GM23338 (cell line): ENCODE data around the gene AVPR2. TPM values are rescaled to one million over a fixed set of nuclear protein-coding genes. Genes with fewer than 3 reads are reported as not detected.

ENCODE experiments used
- ATAC-seq: fragments of 200-7000 bp; cut with Tn5 transposase; 3 replicates; pipeline ENCODE4 v1.9.1; 2020
- DNase-seq: peaks from one replicate; pipeline ENCODE4 v3.0.0-alpha.2; 2015; ENCODE audit warnings: low spot score
- H2AFZ ChIP-seq: fragments of 200-600 bp; sonication (generic); 2 replicates; pipeline ENCODE4 v1.8.0; 2016; ENCODE audit warnings: antibody characterized with exemption, mild to moderate bottlenecking, moderate library complexity
- H3F3A ChIP-seq: fragments of 200-600 bp; sonication (generic); replicated peaks from 2 replicates; pipeline ENCODE4 v1.8.0; 2017; ENCODE audit warnings: antibody characterized with exemption, mixed run types, low read depth
- H3K27ac ChIP-seq: fragments of 200-600 bp; sonication (generic); 2 replicates; pipeline ENCODE4 v1.6.1; 2016; ENCODE audit warnings: low read depth
- H3K27me3 ChIP-seq: fragments of 200-600 bp; sonication (generic); 2 replicates; pipeline ENCODE4 v1.8.0; 2016; ENCODE audit warnings: mild to moderate bottlenecking, mixed run types, moderate library complexity; ENCODE audit not compliant: insufficient read depth
- H3K36me3 ChIP-seq: fragments of 200-600 bp; sonication (generic); 2 replicates; pipeline ENCODE4 v1.8.0; 2016; ENCODE audit warnings: mild to moderate bottlenecking; ENCODE audit not compliant: insufficient read depth
- H3K4me1 ChIP-seq: fragments of 200-600 bp; sonication (generic); 2 replicates; pipeline ENCODE4 v1.8.0; 2016; ENCODE audit warnings: mild to moderate bottlenecking, moderate library complexity; ENCODE audit not compliant: insufficient read depth
- H3K4me2 ChIP-seq: fragments of 200-600 bp; sonication (generic); 2 replicates; pipeline ENCODE4 v1.7.1; 2017; ENCODE audit warnings: mixed run types
- H3K4me3 ChIP-seq: fragments of 200-600 bp; sonication (generic); 2 replicates; pipeline ENCODE4 v1.6.1; 2016; ENCODE audit warnings: mixed run types
- H3K79me2 ChIP-seq: fragments of 200-600 bp; sonication (generic); replicated peaks from 2 replicates; pipeline ENCODE4 v1.8.0; 2017; ENCODE audit warnings: mild to moderate bottlenecking; ENCODE audit not compliant: insufficient read depth
- H3K9me2 ChIP-seq: fragments of 200-600 bp; sonication (generic); 2 replicates; pipeline ENCODE4 v1.8.0; 2017; ENCODE audit not compliant: insufficient read depth
- H4K20me1 ChIP-seq: fragments of 200-600 bp; sonication (generic); replicated peaks from 2 replicates; pipeline ENCODE4 v1.8.0; 2017; ENCODE audit warnings: mild to moderate bottlenecking; ENCODE audit not compliant: insufficient read depth
- H3K27ac Mint-ChIP-seq: 2 replicates; pipeline ENCODE4 v1.8.0; 2020; ENCODE audit warnings: inconsistent platforms, mild to moderate bottlenecking, moderate library complexity, mixed read lengths
- H3K27me3 Mint-ChIP-seq: 3 replicates; pipeline ENCODE4 v1.8.0; 2022; ENCODE audit warnings: low read depth, mild to moderate bottlenecking, moderate library complexity, mixed read lengths, inconsistent platforms; ENCODE audit not compliant: insufficient read depth, poor library complexity
- H3K36me3 Mint-ChIP-seq: 3 replicates; pipeline ENCODE4 v1.8.0; 2021; ENCODE audit warnings: low read depth, mild to moderate bottlenecking, inconsistent platforms, moderate library complexity, mixed read lengths
- H3K4me1 Mint-ChIP-seq: 3 replicates; pipeline ENCODE4 v1.8.0; 2020; ENCODE audit warnings: mild to moderate bottlenecking, inconsistent platforms, mixed read lengths
- H3K4me3 Mint-ChIP-seq: 3 replicates; pipeline ENCODE4 v1.8.0; 2021; ENCODE audit warnings: moderate library complexity, mild to moderate bottlenecking, inconsistent platforms, mixed read lengths
- H3K9me3 Mint-ChIP-seq: 3 replicates; pipeline ENCODE4 v1.8.0; 2020; ENCODE audit warnings: moderate library complexity, mild to moderate bottlenecking, inconsistent platforms, mixed read lengths
- CREB1 ChIP-seq: fragments of 250-450 bp; sonication (Bioruptor Pico); IDR thresholded peaks from 2 replicates; pipeline ENCODE4 v1.5.0; 2020; ENCODE audit warnings: low read depth, mild to moderate bottlenecking, moderate library complexity
- NANOG ChIP-seq: IDR thresholded peaks from 2 replicates; pipeline ENCODE4 v1.6.1; 2016; ENCODE audit warnings: antibody characterized with exemption, borderline replicate concordance
- ZNF331 ChIP-seq: fragments of 250-450 bp; sonication (Bioruptor Pico); IDR thresholded peaks from 2 replicates; pipeline ENCODE4 v1.5.0; 2020; ENCODE audit warnings: low read depth, mild to moderate bottlenecking, moderate library complexity
- polyA plus RNA-seq: library from polyadenylated mRNA; unstranded; fragments of >200 nt; fragmentation: Nextera tagmentation; extraction: Ambion mirVana; gene quantifications from 2 replicates; pipeline ENCODE4 v1.2.1, GENCODE V29; 2016
- total RNA-seq: library from RNA; depleted of rRNA; stranded (reverse); fragments of >200 nt; shearing (Covaris generic); gene quantifications from 2 replicates; pipeline ENCODE4 v1.2.3, GENCODE V29; 2014; rRNA removed

AVPR2 gene
- total and polyA plus RNA-seq, 2 experiments from 2014 or later, result not detected

DNA sequence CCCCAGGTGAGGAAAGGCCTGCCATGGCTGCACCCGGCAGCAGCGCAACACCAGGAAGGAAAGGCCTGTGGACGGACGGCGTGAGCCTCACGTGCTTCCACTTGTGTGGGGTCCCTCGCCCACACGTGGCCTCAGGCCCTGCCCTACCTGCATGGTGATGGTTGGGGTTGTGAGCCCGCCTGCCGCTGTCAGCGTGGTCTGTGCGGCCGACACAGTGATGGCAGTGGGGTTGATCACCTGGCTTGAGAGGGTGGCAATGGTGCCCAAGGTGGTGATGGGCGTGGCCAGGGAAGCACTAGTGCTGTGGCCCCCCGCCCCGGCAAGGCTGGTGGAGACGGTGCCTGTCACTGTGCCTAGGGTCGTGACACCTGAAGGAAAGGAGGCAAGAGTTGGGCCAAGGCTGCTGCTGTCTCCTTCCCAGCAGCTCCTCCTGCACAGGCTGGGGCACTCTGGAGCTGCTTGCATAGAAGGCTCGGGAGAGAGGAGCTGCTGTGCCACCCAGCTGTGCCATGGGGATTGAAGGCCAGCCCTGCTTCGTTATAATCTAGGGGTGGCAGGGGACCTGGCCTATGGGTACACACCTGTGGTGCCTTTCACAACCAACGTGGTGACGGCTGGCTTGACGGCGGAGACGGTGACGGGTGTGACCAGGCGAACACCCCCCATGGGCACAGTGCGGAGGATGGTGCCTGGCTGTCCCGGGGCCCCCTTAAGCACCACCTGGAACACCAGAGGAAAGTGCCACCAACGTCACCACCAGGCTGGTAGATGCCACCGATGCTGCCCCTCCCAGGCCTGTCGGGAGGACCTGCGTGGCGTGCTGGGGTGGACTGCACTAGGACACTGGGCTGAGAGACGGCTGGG lies 51.8 kb downstream of the AVPR2 start:
- H3K36me3 ChIP-seq, result no peaks in the 10 kb centered on the region; the same call in 1 of the 2 replicates
- peaks cover 80% of the 10 kb centered on the region for H3K36me3 Mint-ChIP-seq
- no peaks in the 10 kb centered on the region for H4K20me1 ChIP-seq
- no peak for DNase-seq
- no peaks in the 10 kb centered on the region; the same call in 1 of the 2 replicates for H3K79me2 ChIP-seq
- H3K4me2 ChIP-seq, result no peak overlapping the region
- no peaks in the 10 kb centered on the region for H3K9me3 Mint-ChIP-seq
- TF ChIP-seq CREB1 (CRISPR knock-in tag) (no peak), ZNF331 (CRISPR knock-in tag) (no peak), NANOG (no peak)
- no peaks in the 10 kb centered on the region for H3K27me3 ChIP-seq
- no peaks in the 10 kb centered on the region for H3K9me2 ChIP-seq
- H3K27ac ChIP-seq, result no peak overlapping the region
- no peak overlapping the region for H2AFZ ChIP-seq
- no peaks in the 10 kb centered on the region for H3K4me1 Mint-ChIP-seq
- no peak overlapping the region for H3K27ac Mint-ChIP-seq
- H3K4me3 ChIP-seq, result no peak overlapping the region
- no peaks in the 10 kb centered on the region for H3K4me1 ChIP-seq
- H3K27me3 Mint-ChIP-seq, result peaks cover 7% of the 10 kb centered on the region
- no peak for ATAC-seq
- no peaks in the 10 kb centered on the region for H3F3A ChIP-seq
- H3K4me3 Mint-ChIP-seq, result no peak overlapping the region

Other genes with a start within 250 kb of the AVPR2 start
- 5.4 and 11.9 TPM in 2 replicates for gene PNCK, start 230.9 kb upstream of the AVPR2 start, total RNA-seq
- 3.0 and 3.5 TPM in 2 replicates for gene PNCK, start 230.9 kb upstream of the AVPR2 start, polyA plus RNA-seq
- 61.9 and 68.6 TPM in 2 replicates for gene SLC6A8, start 216.7 kb upstream of the AVPR2 start, total RNA-seq
- gene SLC6A8, start 216.7 kb upstream of the AVPR2 start, polyA plus RNA-seq, result 19.5 and 22.2 TPM in 2 replicates
- gene BCAP31, start 180.3 kb upstream of the AVPR2 start, total RNA-seq, result 85.0 and 104 TPM in 2 replicates
- 136 and 145 TPM in 2 replicates for gene BCAP31, start 180.3 kb upstream of the AVPR2 start, polyA plus RNA-seq
- gene ABCD1, start 179.8 kb upstream of the AVPR2 start, total RNA-seq, result 4.0 and 8.9 TPM in 2 replicates
- 2.4 and 2.9 TPM in 2 replicates for gene ABCD1, start 179.8 kb upstream of the AVPR2 start, polyA plus RNA-seq
- 3.2 and 4.1 TPM in 2 replicates for gene PLXNB3, start 140.4 kb upstream of the AVPR2 start, total RNA-seq
- gene PLXNB3, start 140.4 kb upstream of the AVPR2 start, polyA plus RNA-seq, result 0.30 and 0.70 TPM in 2 replicates
- gene SRPK3, start 123.6 kb upstream of the AVPR2 start, total RNA-seq, result 0.23 TPM in 1 of 2 replicates, not detected in the other
- 0.15 and 0.19 TPM in 2 replicates for gene SRPK3, start 123.6 kb upstream of the AVPR2 start, polyA plus RNA-seq
- 43.0 and 49.0 TPM in 2 replicates for gene IDH3G, start 110.3 kb upstream of the AVPR2 start, total RNA-seq
- 41.4 and 45.5 TPM in 2 replicates for gene IDH3G, start 110.3 kb upstream of the AVPR2 start, polyA plus RNA-seq
- gene SSR4, start 110.0 kb upstream of the AVPR2 start, total RNA-seq, result 107 and 168 TPM in 2 replicates
- gene SSR4, start 110.0 kb upstream of the AVPR2 start, polyA plus RNA-seq, result 352 and 404 TPM in 2 replicates
- 194 and 230 TPM in 2 replicates for gene PDZD4, start 74.1 kb upstream of the AVPR2 start, total RNA-seq
- gene PDZD4, start 74.1 kb upstream of the AVPR2 start, polyA plus RNA-seq, result 30.5 and 34.5 TPM in 2 replicates
- 27.6 and 29.2 TPM in 2 replicates for gene L1CAM, start 18.5 kb upstream of the AVPR2 start, total RNA-seq
- gene L1CAM, start 18.5 kb upstream of the AVPR2 start, polyA plus RNA-seq, result 7.4 and 7.8 TPM in 2 replicates
- 57.8 and 59.5 TPM in 2 replicates for gene ARHGAP4, start 21.6 kb downstream of the AVPR2 start, total RNA-seq
- gene ARHGAP4, start 21.6 kb downstream of the AVPR2 start, polyA plus RNA-seq, result 21.2 and 21.5 TPM in 2 replicates
- gene NAA10, start 30.4 kb downstream of the AVPR2 start, total RNA-seq, result 112 and 136 TPM in 2 replicates
- 140 and 145 TPM in 2 replicates for gene NAA10, start 30.4 kb downstream of the AVPR2 start, polyA plus RNA-seq
- 8.6 and 10.3 TPM in 2 replicates for gene RENBP, start 40.0 kb downstream of the AVPR2 start, total RNA-seq
- gene RENBP, start 40.0 kb downstream of the AVPR2 start, polyA plus RNA-seq, result 1.5 and 2.0 TPM in 2 replicates
- gene HCFC1, start 67.1 kb downstream of the AVPR2 start, total RNA-seq, result 169 and 188 TPM in 2 replicates
- 33.0 and 33.2 TPM in 2 replicates for gene HCFC1, start 67.1 kb downstream of the AVPR2 start, polyA plus RNA-seq
- 4.4 and 9.7 TPM in 2 replicates for gene TMEM187, start 68.1 kb downstream of the AVPR2 start, total RNA-seq
- 2.4 and 2.5 TPM in 2 replicates for gene TMEM187, start 68.1 kb downstream of the AVPR2 start, polyA plus RNA-seq
- gene IRAK1, start 115.2 kb downstream of the AVPR2 start, total RNA-seq, result 30.4 and 38.0 TPM in 2 replicates
- gene IRAK1, start 115.2 kb downstream of the AVPR2 start, polyA plus RNA-seq, result 21.6 and 23.0 TPM in 2 replicates
- gene MECP2, start 193.0 kb downstream of the AVPR2 start, total RNA-seq, result 32.7 and 34.0 TPM in 2 replicates
- 27.4 and 27.7 TPM in 2 replicates for gene MECP2, start 193.0 kb downstream of the AVPR2 start, polyA plus RNA-seq
- gene OPN1LW, start 239.6 kb downstream of the AVPR2 start, total RNA-seq, result not detected in 2 replicates
- gene OPN1LW, start 239.6 kb downstream of the AVPR2 start, polyA plus RNA-seq, result not detected in 2 replicates